Fibroblast of skin of scalp (primary cell): Measurements from ENCODE around the gene SCN4A.
"Not testable (repeated sequence)": the region's sequence is repeated elsewhere in the genome, so short reads cannot be mapped to it uniquely, and the experiment has no call there.

ENCODE experiments used
- DNase-seq: peaks from one replicate; pipeline ENCODE4 v3.0.0-alpha.2; 2013

SCN4A gene

GRCh38 chr17:63911041-63911635, 61.6 kb downstream of the SCN4A start, which contains the start of gene CSHL1:
Gene CSHL1, minus strand, starts transcription at chr17:63911258. Its CDS starts 62 bp downstream, at chr17:63911196.
- DNase-seq = no peak

DNA sequence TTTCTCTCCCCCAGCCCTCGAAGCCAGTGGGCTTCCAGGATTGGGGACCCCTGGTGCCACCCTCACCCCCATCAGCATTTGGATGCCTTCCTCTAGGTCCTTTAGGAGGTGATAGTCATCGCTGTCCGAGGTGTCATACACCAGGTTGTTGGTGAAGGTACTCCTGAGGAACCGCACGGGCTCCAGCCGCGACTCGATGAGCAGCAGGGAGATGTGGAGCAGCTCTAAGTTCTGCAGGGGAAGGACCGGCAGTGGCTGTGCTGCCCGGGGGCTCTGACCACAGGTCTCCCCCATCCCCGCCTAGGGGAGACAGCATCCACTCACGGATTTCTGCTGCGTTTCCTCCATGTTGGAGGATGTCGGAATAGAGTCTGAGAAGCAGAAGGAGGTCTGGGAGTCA, 62.6 kb downstream of the SCN4A start:
- no peak for DNase-seq

GRCh38 chr17:63909586-63909985, 63.1 kb downstream of the SCN4A start:
- DNase-seq = not testable (repeated sequence)

GRCh38 chr17:63907161-63907778, 65.4 kb downstream of the SCN4A start:
- peak; percentile 11 for DNase-seq

DNA sequence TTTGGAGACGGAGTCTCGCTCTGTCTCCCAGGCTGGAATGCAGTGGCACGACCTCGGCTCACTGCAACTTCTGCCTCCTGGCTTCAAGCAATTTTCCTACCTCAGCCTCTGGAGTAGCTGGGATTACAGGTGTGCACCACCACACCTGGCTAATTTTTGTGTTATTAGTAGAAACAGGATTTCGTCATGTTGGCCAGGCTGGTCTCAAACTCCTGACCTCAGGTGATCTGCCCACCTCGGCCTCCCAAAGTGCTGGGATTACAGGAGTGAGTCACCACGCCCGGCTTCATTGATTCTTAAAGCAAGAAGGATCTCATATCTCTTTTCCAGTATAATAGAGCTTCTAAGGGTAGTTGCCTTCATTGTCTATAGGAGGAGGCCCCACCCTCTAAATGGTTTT, 67.9 kb downstream of the SCN4A start:
- DNase-seq = not testable (repeated sequence)

- DNase-seq = not testable (repeated sequence)
These were observed 68.9 kb downstream of the SCN4A start for GRCh38 chr17:63903787-63904201.

GRCh38 chr17:63901971-63902370, 70.7 kb downstream of the SCN4A start:
- DNase-seq = not testable (repeated sequence)

DNA sequence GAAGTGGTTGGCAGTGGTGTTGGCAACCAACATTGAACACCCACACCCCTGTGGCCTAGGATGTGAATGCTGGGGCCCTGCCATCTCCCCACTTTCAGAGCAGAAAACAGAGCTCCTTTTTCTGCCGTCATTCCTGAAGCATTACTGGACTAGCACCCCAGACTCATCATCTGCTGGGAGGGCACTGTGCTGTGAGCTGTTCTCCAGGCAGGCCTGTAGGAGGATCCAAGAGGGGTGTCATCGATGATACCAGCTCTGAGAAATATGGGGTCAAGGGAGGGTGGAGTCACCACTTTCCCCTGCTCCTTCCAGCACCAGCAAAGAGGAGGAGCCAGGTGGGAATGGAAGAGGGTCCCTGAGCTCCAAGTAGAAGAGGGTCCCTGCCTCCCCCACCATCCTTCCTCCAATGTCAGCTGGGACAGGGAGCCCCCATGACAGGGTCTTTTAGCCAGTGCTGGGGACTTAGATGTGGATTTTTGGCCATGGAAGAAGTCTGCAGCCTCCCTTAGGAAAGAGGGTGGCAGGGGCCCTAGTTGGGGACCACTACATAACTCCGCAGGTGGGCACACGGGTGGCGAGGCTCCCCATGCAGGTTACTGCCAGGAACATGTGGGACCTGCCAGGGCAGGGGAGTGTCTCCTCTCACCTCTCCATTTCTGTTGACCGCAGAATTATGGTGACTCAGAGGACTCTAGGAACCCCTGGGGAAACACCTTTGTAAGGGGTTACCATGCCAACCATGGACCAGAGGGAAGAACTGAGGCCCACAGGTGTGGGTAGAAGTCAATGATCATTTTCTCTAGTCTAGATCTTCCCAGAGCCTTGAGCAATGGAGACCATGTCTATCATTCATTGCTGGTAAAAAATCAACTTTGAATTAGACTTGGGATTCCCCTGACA, 73.6 kb downstream of the SCN4A start:
- DNase-seq = not testable (repeated sequence)

- not testable (repeated sequence) for DNase-seq
These were observed 76.0 kb downstream of the SCN4A start, which contains the start of gene CSH1 for GRCh38 chr17:63896524-63897354. Gene CSH1, minus strand, starts transcription at chr17:63896574. Its CDS starts 63 bp downstream, at chr17:63896511.

GRCh38 chr17:63894821-63895220, 77.9 kb downstream of the SCN4A start:
- not testable (repeated sequence) for DNase-seq

DNA sequence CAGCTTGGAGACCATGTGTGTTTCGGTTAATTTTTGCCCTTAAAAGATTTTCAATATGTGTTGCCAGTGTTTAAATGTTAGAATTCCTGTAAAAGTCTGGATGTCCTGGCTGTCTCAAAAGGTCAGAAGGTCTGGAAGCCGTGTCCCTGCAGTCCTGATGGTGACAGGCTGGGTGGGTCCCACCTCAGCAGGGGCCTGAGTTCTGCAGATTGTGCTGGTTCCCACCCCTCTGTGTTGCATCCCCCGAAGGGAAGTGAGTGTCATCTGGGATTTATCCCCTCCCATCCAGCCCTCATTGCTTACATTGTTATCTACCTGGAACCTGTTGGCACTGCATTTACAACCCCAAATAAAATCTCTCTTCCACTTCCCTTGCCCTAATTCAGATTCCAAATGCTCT, 78.7 kb downstream of the SCN4A start:
- DNase-seq = not testable (repeated sequence)

DNA sequence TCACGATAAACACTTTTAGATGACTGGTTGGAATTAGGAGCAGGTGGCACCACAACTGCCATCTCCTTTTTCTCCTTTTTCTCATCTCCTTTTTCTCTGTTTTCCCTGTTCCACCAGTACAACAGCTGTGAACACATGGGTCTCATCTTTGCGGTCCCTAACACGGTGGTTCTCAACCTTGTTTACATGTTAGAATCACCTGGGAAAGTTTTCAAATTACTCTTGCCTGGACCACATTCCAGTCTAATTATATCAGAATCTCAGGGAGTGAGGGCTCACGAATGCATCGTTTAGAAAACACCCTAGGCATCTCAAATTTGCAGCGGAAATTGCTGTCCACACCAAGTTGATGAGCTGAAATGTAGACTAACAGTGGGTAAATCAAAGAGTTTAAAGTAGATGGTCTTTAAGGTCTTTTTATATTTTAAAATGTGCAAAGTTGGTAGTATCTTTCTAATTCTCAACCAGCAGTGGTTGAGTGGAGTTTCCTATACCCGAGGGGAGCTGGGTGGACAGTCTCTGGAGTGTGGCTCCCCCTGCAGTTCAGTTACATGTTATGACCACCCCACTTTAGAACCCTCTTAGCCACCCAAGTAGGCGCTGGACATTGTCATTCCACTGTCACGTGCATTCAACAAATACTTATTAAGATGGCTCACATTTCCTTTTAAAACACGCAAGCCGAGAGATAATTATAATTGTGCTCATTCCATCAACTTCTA, 80.2 kb downstream of the SCN4A start:
- not testable (repeated sequence) for DNase-seq

- peak; percentile 29 for DNase-seq
These were observed 83.5 kb downstream of the SCN4A start for GRCh38 chr17:63889026-63889848.
